ENCODE measurements around the gene ENDOV. TPM values are rescaled to one million over a fixed set of nuclear protein-coding genes. Genes with fewer than 3 reads are reported as not detected.

Gene ENDOV
- total and polyA plus RNA-seq, 9 donors: 8.9 to 24.1 (median 20.8) TPM

GRCh38 chr17:80473701-80474100, 58.7 kb downstream of the ENDOV start:
- H3K36me3 ChIP-seq: no peaks in the 10 kb centered on the region
- no peaks in the 10 kb centered on the region for H3K9me3 ChIP-seq
- H3K4me3 ChIP-seq: no peak overlapping the region
- TF ChIP-seq POLR2A (IDR thresholded peaks at IDR 0.05) (no peak), EP300 (IDR thresholded peaks at IDR 0.05) (no peak), CTCF (IDR thresholded peaks at IDR 0.05) (no peak)
- no peak for DNase-seq
- no peak overlapping the region for H3K27ac ChIP-seq
- 57 to 68% (median 66%) methylated on average over 7 of the region's 7 CpGs for WGBS, 3 donors
- intact Hi-C loops (cut with DNase I): no loop called here
- H3K4me1 ChIP-seq (ENCODE audit: insufficient read depth): peaks cover 3% of the 10 kb centered on the region
- H3K27me3 ChIP-seq: peaks cover 21% of the 10 kb centered on the region

GRCh38 chr17:80474231-80474960, 59.4 kb downstream of the ENDOV start:
- intact Hi-C loops (cut with DNase I): no loop called here
- DNase-seq: no peak

GRCh38 chr17:80474961-80475909, 60.3 kb downstream of the ENDOV start:
- Histone ChIP-seq H3K27me3 (peaks cover 21% of the 10 kb centered on the region), H3K4me1 (ENCODE audit: insufficient read depth) (peaks cover 3% of the 10 kb centered on the region), H3K27ac (no peak overlapping the region), H3K9me3 (no peaks in the 10 kb centered on the region), H3K36me3 (no peaks in the 10 kb centered on the region), H3K4me3 (no peak overlapping the region)
- no peak for TF ChIP-seq EP300 (IDR thresholded peaks at IDR 0.05)
- TF ChIP-seq CTCF (IDR thresholded peaks at IDR 0.05): no peak
- no peak for TF ChIP-seq POLR2A (IDR thresholded peaks at IDR 0.05)
- WGBS, 3 donors: 1 to 2% (median 2%) methylated on average over 48 to 55 of the region's 55 CpGs
- no peak for DNase-seq
- intact Hi-C loops (cut with DNase I): loop anchor here in 1 of 4 donors (5.0 kb wide), 2 partner anchors 382 to 512 kb away; no protein-coding TSS in a partner anchor

More at GRCh38 chr17:80474231-80474960, 59.4 kb downstream of the ENDOV start:
- no peaks in the 10 kb centered on the region for H3K9me3 ChIP-seq
- WGBS, 3 donors: 18 to 21% (median 20%) methylated on average over 16 of the region's 16 CpGs
- TF ChIP-seq POLR2A (IDR thresholded peaks at IDR 0.05) (no peak), CTCF (IDR thresholded peaks at IDR 0.05) (no peak), EP300 (IDR thresholded peaks at IDR 0.05) (no peak)
- H3K4me1 ChIP-seq (ENCODE audit: insufficient read depth): peaks cover 3% of the 10 kb centered on the region
- H3K4me3 ChIP-seq: no peak overlapping the region
- H3K27me3 ChIP-seq: peaks cover 21% of the 10 kb centered on the region
- no peaks in the 10 kb centered on the region for H3K36me3 ChIP-seq
- no peak overlapping the region for H3K27ac ChIP-seq

Data from ovary (tissue), 9 donors.